Aorta (tissue), 5 donors: ENCODE results near the gene HCN2. TPM values are rescaled to one million over a fixed set of nuclear protein-coding genes. Genes with fewer than 3 reads are reported as not detected.
"Not testable (repeated sequence)": the region's sequence is repeated elsewhere in the genome, so short reads cannot be mapped to it uniquely, and the experiment has no call there.

Experiments
- ATAC-seq: fragments of 200-7000 bp; cut with Tn5 transposase; one replicate; pipeline ENCODE4 v1.9.1; 2022; ENCODE audit warnings: moderate library complexity; ENCODE audit not compliant: low FRiP score
- DNase-seq, 2 donors: peaks; one replicate each; pipeline ENCODE4 v3.0.0-alpha.2; 2020
- H3K27ac ChIP-seq, 2 donors: one replicate each; pipeline ENCODE4 v1.5.1; 2013; ENCODE audit warnings: low read length in 2 of 2, mild to moderate bottlenecking in 2 of 2, moderate library complexity in 2 of 2, control low read depth in 1 of 2, inconsistent platforms in 1 of 2, low read depth in 1 of 2
- H3K27me3 ChIP-seq, 2 donors: one replicate each; pipeline ENCODE4 v1.6.1; 2013; ENCODE audit warnings: control low read depth in 1 of 2, low read length in 1 of 2, mild to moderate bottlenecking in 1 of 2, moderate library complexity in 1 of 2; ENCODE audit not compliant: insufficient read depth in 2 of 2, control insufficient read depth in 1 of 2
- H3K36me3 ChIP-seq, 2 donors: one replicate each; pipeline ENCODE4 v1.6.1; 2013; ENCODE audit warnings: control low read depth in 1 of 2, low read length in 1 of 2, mild to moderate bottlenecking in 1 of 2; ENCODE audit not compliant: insufficient read depth in 2 of 2, control insufficient read depth in 1 of 2
- H3K4me1 ChIP-seq, 2 donors: one replicate each; pipeline ENCODE4 v1.6.1; 2013; ENCODE audit warnings: low read length in 2 of 2, control low read depth in 1 of 2, mild to moderate bottlenecking in 1 of 2, moderate library complexity in 1 of 2; ENCODE audit not compliant: insufficient read depth in 2 of 2, control insufficient read depth in 1 of 2
- H3K4me3 ChIP-seq, 2 donors: one replicate each; pipeline ENCODE4 v1.5.1; 2013; ENCODE audit warnings: low read length in 2 of 2, control low read depth in 1 of 2, mild to moderate bottlenecking in 1 of 2
- H3K9me3 ChIP-seq: one replicate; pipeline ENCODE4 v1.6.1; 2013; ENCODE audit warnings: mild to moderate bottlenecking, low read length; ENCODE audit not compliant: control insufficient read depth
- whole genome bisulfite sequencing, 2 donors: extraction: QIAGEN DNeasy Blood & Tissue Kit; methylation state at CpG; one replicate each; pipeline ENCODE4 v1.1.7; 2013; 5-methylcytosine and 5-hydroxymethylcytosine counted together
- intact Hi-C, 2 donors: fragments of 100-400 bp; cut with DNase I; formaldehyde crosslinking; loops; one replicate each; pipeline versions ENCODE4 v1.14.2 to v1.15.0; 2022
- polyA plus RNA-seq, 2 donors: library from polyadenylated mRNA; stranded (reverse); fragments of 200-250 nt; gene quantifications; one replicate each; pipeline ENCODE4 v1.2.3, GENCODE V29; 2013
- total RNA-seq, 2 donors: library from RNA; stranded (reverse); fragmentation: NEBNext Ultra II Directional; extraction: Animal tissue kit (Norgen Biotek cat#: 25700); gene quantifications; one replicate each; pipeline ENCODE4 v1.2.1, GENCODE V29; 2021
- donor health status: healthy with polysubstance abuse.
- donor health status: Bipolar disorder and iron deficiency.
- donor health status: DM: no; HTN: no; CAD: no.
- donor health status: DM: no; HTN: no; CAD: no.
- donor health status: DM: yes; HTN: yes; CAD: no.

The HCN2 gene
- total and polyA plus RNA-seq, 4 donors: 0.08 to 0.30 (median 0.16) TPM

GRCh38 chr19:604355-604754 is 14.7 kb downstream of the HCN2 start:
- 86 to 91% methylated on average over 8 to 11 of the region's 11 CpGs for WGBS, 2 donors
- H3K4me1 ChIP-seq: no peaks in the 10 kb centered on the region
- no peak for ATAC-seq
- H3K27me3 ChIP-seq: no peaks in the 10 kb centered on the region
- no peaks in the 10 kb centered on the region for H3K36me3 ChIP-seq
- no peak overlapping the region for H3K4me3 ChIP-seq
- no peak for DNase-seq
- no peak overlapping the region for H3K27ac ChIP-seq
- no peaks in the 10 kb centered on the region for H3K9me3 ChIP-seq
- intact Hi-C loops: no loop called here

- DNase-seq, ATAC-seq, H3K4me3 ChIP-seq, H3K27me3 ChIP-seq, intact Hi-C loops, H3K9me3 ChIP-seq, H3K36me3 ChIP-seq, H3K4me1 ChIP-seq, H3K27ac ChIP-seq: not testable (repeated sequence)
- 64 to 87% methylated on average over 15 to 34 of the region's 34 CpGs for WGBS, 2 donors
Observed at GRCh38 chr19:605061-605971, 15.6 kb downstream of the HCN2 start.

- intact Hi-C loops: no loop called here
- no peaks in the 10 kb centered on the region for H3K36me3 ChIP-seq
- H3K4me3 ChIP-seq: no peak overlapping the region
- no peaks in the 10 kb centered on the region for H3K9me3 ChIP-seq
- H3K27me3 ChIP-seq: no peaks in the 10 kb centered on the region
- WGBS, 2 donors: 86 to 89% methylated on average over 29 to 30 of the region's 30 CpGs
- no peak overlapping the region for H3K27ac ChIP-seq
- DNase-seq: no peak
- ATAC-seq: no peak
- H3K4me1 ChIP-seq: no peaks in the 10 kb centered on the region
Observed at GRCh38 chr19:607301-608154, 17.8 kb downstream of the HCN2 start.

- no peaks in the 10 kb centered on the region for H3K4me1 ChIP-seq
- no peaks in the 10 kb centered on the region for H3K27me3 ChIP-seq
- DNase-seq (no peak), ATAC-seq (peak; percentile 17)
- 75 to 79% methylated on average over 27 to 30 of the region's 30 CpGs for WGBS, 2 donors
- H3K4me3 ChIP-seq: no peak overlapping the region
- no peaks in the 10 kb centered on the region for H3K36me3 ChIP-seq
- no peaks in the 10 kb centered on the region for H3K9me3 ChIP-seq
- intact Hi-C loops: no loop called here
- no peak overlapping the region for H3K27ac ChIP-seq
Observed at GRCh38 chr19:608155-609003, 18.7 kb downstream of the HCN2 start.

DNA sequence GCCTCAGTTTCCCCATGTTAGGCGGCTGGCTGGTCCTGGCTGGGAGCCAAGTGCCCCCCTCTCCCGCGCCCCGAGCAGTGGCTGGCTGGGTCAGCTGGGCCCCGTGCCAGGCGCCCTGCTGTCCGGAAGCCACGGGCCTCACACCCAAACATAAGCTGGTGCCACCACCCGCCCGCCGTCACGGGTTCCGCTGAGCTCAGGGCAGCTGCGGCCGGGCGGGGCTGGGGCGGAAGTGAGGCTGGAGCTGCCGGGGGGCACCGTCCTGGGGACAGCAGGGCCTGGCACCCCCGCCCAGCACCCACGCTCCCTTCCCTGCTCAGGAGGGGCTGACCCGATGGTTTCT is 19.3 kb downstream of the HCN2 start:
- peak; percentile 53 for ATAC-seq

DNA sequence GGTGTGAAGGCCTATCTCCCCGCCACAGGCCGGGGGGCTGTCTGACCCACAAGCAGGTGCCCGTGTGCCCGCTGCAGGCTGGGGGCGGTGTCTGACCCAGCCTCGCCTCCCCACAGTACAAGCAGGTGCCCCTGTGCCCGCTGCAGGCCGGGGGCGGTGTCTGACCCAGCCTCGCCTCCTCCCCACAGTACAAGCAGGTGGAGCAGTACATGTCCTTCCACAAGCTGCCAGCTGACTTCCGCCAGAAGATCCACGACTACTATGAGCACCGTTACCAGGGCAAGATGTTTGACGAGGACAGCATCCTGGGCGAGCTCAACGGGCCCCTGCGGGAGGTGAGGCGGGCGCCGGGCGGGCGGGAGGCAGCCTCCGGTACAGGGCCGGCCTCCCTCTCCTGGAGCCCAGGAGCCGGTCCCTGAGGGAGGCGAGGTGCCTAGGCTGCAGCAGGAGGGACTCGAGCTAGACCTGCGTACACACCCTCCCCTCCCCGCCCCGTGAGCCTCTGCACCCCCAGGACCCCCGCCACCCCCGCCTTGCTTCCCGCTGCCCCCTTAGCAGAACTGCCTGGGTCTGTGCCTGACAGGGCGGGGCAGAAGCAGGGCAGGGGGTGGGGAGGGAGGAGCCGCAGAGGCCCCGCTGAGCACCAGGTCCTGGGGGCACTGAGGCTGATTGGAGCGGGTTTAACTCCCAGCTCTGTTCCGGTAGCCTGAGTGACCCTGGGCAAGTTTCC is 20.6 kb downstream of the HCN2 start:
- no peak overlapping the region for H3K4me3 ChIP-seq
- no peaks in the 10 kb centered on the region for H3K36me3 ChIP-seq
- DNase-seq: no peak
- no peaks in the 10 kb centered on the region for H3K27me3 ChIP-seq
- 77 to 82% methylated on average over 29 to 38 of the region's 38 CpGs for WGBS, 2 donors
- no peaks in the 10 kb centered on the region for H3K9me3 ChIP-seq
- ATAC-seq: no peak
- no peak overlapping the region for H3K27ac ChIP-seq
- intact Hi-C loops: no loop called here
- no peaks in the 10 kb centered on the region for H3K4me1 ChIP-seq

More for the DNA sequence above, 19.3 kb downstream of the HCN2 start:
- Histone ChIP-seq H3K36me3 (no peaks in the 10 kb centered on the region), H3K9me3 (no peaks in the 10 kb centered on the region), H3K27ac (no peak overlapping the region), H3K27me3 (no peaks in the 10 kb centered on the region), H3K4me3 (no peak overlapping the region), H3K4me1 (no peaks in the 10 kb centered on the region)
- DNase-seq: peak in 1 of 2 donors; percentile 82
- WGBS, 2 donors: 54 to 68% methylated on average over 18 to 22 of the region's 22 CpGs
- intact Hi-C loops: no loop called here

DNA sequence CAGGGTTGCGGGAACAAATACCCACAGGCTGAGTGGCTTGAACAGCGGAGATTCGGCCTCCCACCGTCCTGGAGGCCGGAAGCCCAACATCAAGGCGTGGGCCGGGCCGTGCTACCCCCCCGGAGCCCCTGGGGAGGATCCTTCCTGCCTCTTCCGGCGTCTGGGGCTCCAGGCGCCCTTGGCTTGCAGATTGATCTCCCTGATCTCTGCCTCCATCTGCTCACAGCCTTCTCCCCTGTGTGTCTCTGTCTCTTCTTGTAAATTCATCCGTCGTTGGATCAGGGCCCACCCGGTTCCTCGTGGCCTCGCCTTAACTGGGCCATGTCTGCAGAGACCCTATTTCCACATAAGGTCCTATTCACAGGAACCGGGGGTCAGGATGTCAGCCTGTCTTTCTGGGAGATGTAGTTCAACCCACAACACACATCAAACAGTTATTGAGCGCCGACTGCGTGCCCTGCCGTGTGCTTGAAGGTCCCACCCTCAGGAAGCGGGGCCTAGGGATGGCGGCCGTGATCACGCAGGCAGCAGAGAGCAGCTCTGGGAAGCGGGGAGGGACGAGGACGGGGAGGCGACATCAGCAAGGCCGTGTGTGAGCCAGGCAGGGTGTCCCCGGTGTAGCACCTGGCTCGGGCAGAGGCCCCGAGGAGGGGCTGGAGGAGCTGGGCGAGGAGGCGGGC is 21.3 kb downstream of the HCN2 start:
- Histone ChIP-seq H3K27me3 (no peaks in the 10 kb centered on the region), H3K4me3 (no peak overlapping the region), H3K36me3 (no peaks in the 10 kb centered on the region), H3K4me1 (no peaks in the 10 kb centered on the region), H3K9me3 (no peaks in the 10 kb centered on the region), H3K27ac (no peak overlapping the region)
- DNase-seq (no peak), ATAC-seq (no peak)
- WGBS, 2 donors: 63 to 65% methylated on average over 36 of the region's 36 CpGs
- intact Hi-C loops: no loop called here
